Stimulated activated effector memory CD8-positive, alpha-beta T cell treated with anti-CD3 and anti-CD28 coated beads, Interleukin-12 subunit alpha, Interleukin-12 subunit beta, amount 100 ng/mL, for 72 hours (primary cell): Measurements from ENCODE around the gene ZNF584.
"Not testable (repeated sequence)": the region's sequence is repeated elsewhere in the genome, so short reads cannot be mapped to it uniquely, and the experiment has no call there.

Experiments
- ATAC-seq: fragments of 150-1000 bp; cut with Tn5 transposase; 2 replicates; pipeline ENCODE4 v1.10.0; 2021
- DNase-seq, 2 donors: peaks; one replicate each; pipeline ENCODE4 v3.0.0; 2021 to 2022; ENCODE audit warnings: low spot score in 2 of 2
- H3K27ac Mint-ChIP-seq: one replicate; pipeline ENCODE4 v1.8.0; 2022; ENCODE audit warnings: mild to moderate bottlenecking, mixed read lengths
- H3K36me3 Mint-ChIP-seq: one replicate; pipeline ENCODE4 v1.8.0; 2022; ENCODE audit warnings: mild to moderate bottlenecking, mixed read lengths
- H3K4me1 Mint-ChIP-seq: one replicate; pipeline ENCODE4 v1.8.0; 2022; ENCODE audit warnings: mixed read lengths
- H3K4me3 Mint-ChIP-seq: one replicate; pipeline ENCODE4 v1.8.0; 2022; ENCODE audit warnings: mild to moderate bottlenecking, mixed read lengths
- H3K9me3 Mint-ChIP-seq: one replicate; pipeline ENCODE4 v1.8.0; 2022; ENCODE audit warnings: mixed read lengths

ZNF584 gene

GRCh38 chr19:58408152-58409009 is at the start of gene ZNF584:
Gene ZNF584, plus strand, starts transcription at chr19:58408649. Its CDS starts 499 bp downstream, at chr19:58409148.
- Mint-ChIP-seq H3K36me3 (peaks cover 27% of the 10 kb centered on the region), H3K4me3 (peak within 1 kb of the TSS; percentile 92), H3K27ac (peak within 1 kb of the TSS; percentile 90), H3K9me3 (no peaks in the 10 kb centered on the region), H3K4me1 (peaks cover 37% of the 10 kb centered on the region)
- DNase-seq: peak; percentile 92 to 97
- ATAC-seq: peak; percentile 96

GRCh38 chr19:58361900-58362271 is 46.6 kb upstream of the ZNF584 start:
- DNase-seq (peak in 1 of 2 donors; percentile 40), ATAC-seq (peak; percentile 27)
- Mint-ChIP-seq H3K27ac (peak overlapping the region; percentile 97), H3K9me3 (no peaks in the 10 kb centered on the region), H3K4me1 (peaks cover 13% of the 10 kb centered on the region), H3K36me3 (peaks cover 13% of the 10 kb centered on the region), H3K4me3 (peak overlapping the region; percentile 93)

- Mint-ChIP-seq H3K27ac (peak within 1 kb of the TSS; percentile 97), H3K4me1 (peaks cover 13% of the 10 kb centered on the region), H3K4me3 (peak within 1 kb of the TSS; percentile 93), H3K36me3 (peaks cover 13% of the 10 kb centered on the region), H3K9me3 (no peaks in the 10 kb centered on the region)
- DNase-seq (peak; percentile 93 to 98), ATAC-seq (peak; percentile 95)
These were observed 46.0 kb upstream of the ZNF584 start, which contains the start of gene ZNF497 for GRCh38 chr19:58362272-58362994. Gene ZNF497, minus strand, starts transcription at chr19:58362751. Its CDS starts 5,116 bp downstream, at chr19:58357635.

GRCh38 chr19:58364146-58364545 is 44.3 kb upstream of the ZNF584 start:
- no peak overlapping the region for H3K4me3 Mint-ChIP-seq
- peaks cover 13% of the 10 kb centered on the region for H3K4me1 Mint-ChIP-seq
- no peak for DNase-seq
- ATAC-seq: no peak
- no peak overlapping the region for H3K27ac Mint-ChIP-seq
- peaks cover 13% of the 10 kb centered on the region for H3K36me3 Mint-ChIP-seq
- H3K9me3 Mint-ChIP-seq: no peaks in the 10 kb centered on the region

GRCh38 chr19:58366585-58367430 is 41.6 kb upstream of the ZNF584 start:
- no peak for DNase-seq
- Mint-ChIP-seq H3K36me3 (peaks cover 12% of the 10 kb centered on the region), H3K9me3 (no peaks in the 10 kb centered on the region), H3K4me1 (peaks cover 10% of the 10 kb centered on the region), H3K27ac (no peak overlapping the region), H3K4me3 (no peak overlapping the region)
- ATAC-seq: no peak

GRCh38 chr19:58367698-58368454 is 40.6 kb upstream of the ZNF584 start:
- DNase-seq: no peak
- no peaks in the 10 kb centered on the region for H3K9me3 Mint-ChIP-seq
- ATAC-seq: no peak
- H3K4me1 Mint-ChIP-seq: peaks cover 2% of the 10 kb centered on the region
- peaks cover 1% of the 10 kb centered on the region for H3K36me3 Mint-ChIP-seq
- no peak overlapping the region for H3K4me3 Mint-ChIP-seq
- H3K27ac Mint-ChIP-seq: no peak overlapping the region

GRCh38 chr19:58368561-58369360 is 39.7 kb upstream of the ZNF584 start:
- Mint-ChIP-seq H3K4me1 (no peaks in the 10 kb centered on the region), H3K27ac (no peak overlapping the region), H3K4me3 (no peak overlapping the region), H3K36me3 (no peaks in the 10 kb centered on the region), H3K9me3 (no peaks in the 10 kb centered on the region)
- ATAC-seq (no peak), DNase-seq (no peak)

GRCh38 chr19:58372311-58373133 is 35.9 kb upstream of the ZNF584 start:
- Mint-ChIP-seq H3K36me3 (no peaks in the 10 kb centered on the region), H3K4me3 (no peak overlapping the region), H3K9me3 (no peaks in the 10 kb centered on the region), H3K27ac (no peak overlapping the region), H3K4me1 (no peaks in the 10 kb centered on the region)
- DNase-seq (no peak), ATAC-seq (no peak)

- ATAC-seq: no peak
- H3K4me1 Mint-ChIP-seq: no peaks in the 10 kb centered on the region
- no peaks in the 10 kb centered on the region for H3K9me3 Mint-ChIP-seq
- no peak overlapping the region for H3K27ac Mint-ChIP-seq
- H3K36me3 Mint-ChIP-seq: no peaks in the 10 kb centered on the region
- no peak for DNase-seq
- no peak overlapping the region for H3K4me3 Mint-ChIP-seq
These were observed 34.2 kb upstream of the ZNF584 start for GRCh38 chr19:58374200-58374599.

- H3K4me3 Mint-ChIP-seq, H3K27ac Mint-ChIP-seq, H3K9me3 Mint-ChIP-seq, ATAC-seq, DNase-seq: not testable (repeated sequence)
- peaks cover 19% of the 10 kb centered on the region for H3K4me1 Mint-ChIP-seq
- peaks cover 18% of the 10 kb centered on the region for H3K36me3 Mint-ChIP-seq
These were observed 31.7 kb upstream of the ZNF584 start for GRCh38 chr19:58376724-58377123.

- no peaks in the 10 kb centered on the region for H3K9me3 Mint-ChIP-seq
- DNase-seq: no peak
- H3K36me3 Mint-ChIP-seq: peaks cover 18% of the 10 kb centered on the region
- no peak for ATAC-seq
- H3K4me3 Mint-ChIP-seq: peak overlapping the region; percentile 85
- peaks cover 25% of the 10 kb centered on the region for H3K4me1 Mint-ChIP-seq
- peak overlapping the region; percentile 93 for H3K27ac Mint-ChIP-seq
These were observed 29.2 kb upstream of the ZNF584 start for GRCh38 chr19:58379246-58379645.

- ATAC-seq (no peak), DNase-seq (no peak)
- H3K4me3 Mint-ChIP-seq: peak overlapping the region; percentile 85
- peaks cover 25% of the 10 kb centered on the region for H3K4me1 Mint-ChIP-seq
- H3K27ac Mint-ChIP-seq: peak overlapping the region; percentile 93
- H3K9me3 Mint-ChIP-seq: no peaks in the 10 kb centered on the region
- H3K36me3 Mint-ChIP-seq: peaks cover 18% of the 10 kb centered on the region
These were observed 28.3 kb upstream of the ZNF584 start for GRCh38 chr19:58380037-58380661.
